ENCODE data around the gene PTPN14. TPM values are rescaled to one million over a fixed set of nuclear protein-coding genes. Genes with fewer than 3 reads are reported as not detected.

PTPN14 gene
- total RNA-seq, 6 experiments from 2014 or later = 1.6 to 4.6 (median 2.1) TPM

GRCh38 chr1:214319938-214320337 is 231.5 kb downstream of the PTPN14 start:
- intact Hi-C loops (cut with DNase I) = no loop called here
- H3K9me3 ChIP-seq = no peaks in the 10 kb centered on the region
- TF ChIP-seq CTCF (IDR thresholded peaks at IDR 0.05) (peak in 3 of 4 donors; percentile 7 to 19 (median 14)), POLR2A (IDR thresholded peaks at IDR 0.05) (no peak)
- H3K27ac ChIP-seq = no peak overlapping the region
- DNase-seq = no peak
- no peak overlapping the region for H3K4me3 ChIP-seq
- peaks cover 0 to 18% (median 5%) of the 10 kb centered on the region in 4 donors for H3K4me1 ChIP-seq
- no peak for ATAC-seq
- 52% methylated on average over 5 of the region's 5 CpGs for WGBS (ENCODE audit: insufficient coverage, low coverage, low lambda C conversion rate, missing lambda C conversion rate)
- no peaks in the 10 kb centered on the region for H3K36me3 ChIP-seq
- H3K27me3 ChIP-seq = no peaks in the 10 kb centered on the region

- Histone ChIP-seq H3K4me3 (no peak overlapping the region), H3K36me3 (no peaks in the 10 kb centered on the region), H3K27ac (no peak overlapping the region), H3K27me3 (no peaks in the 10 kb centered on the region), H3K4me1 (peaks cover 0 to 23% (median 5%) of the 10 kb centered on the region in 4 donors), H3K9me3 (no peaks in the 10 kb centered on the region)
- 74% methylated on average over 9 of the region's 10 CpGs for WGBS (ENCODE audit: insufficient coverage, low coverage, low lambda C conversion rate, missing lambda C conversion rate)
- intact Hi-C loops (cut with DNase I) = no loop called here
- TF ChIP-seq CTCF (IDR thresholded peaks at IDR 0.05) (no peak), POLR2A (IDR thresholded peaks at IDR 0.05) (no peak)
- DNase-seq (no peak), ATAC-seq (peak in 2 of 4 donors; percentile 12 to 29)
Observed at GRCh38 chr1:214318956-214319736, 232.3 kb downstream of the PTPN14 start.

GRCh38 chr1:214318356-214318755 is 233.0 kb downstream of the PTPN14 start:
- ATAC-seq = no peak
- Histone ChIP-seq H3K36me3 (no peaks in the 10 kb centered on the region), H3K27ac (no peak overlapping the region), H3K4me3 (no peak overlapping the region), H3K4me1 (peaks cover 0 to 26% (median 5%) of the 10 kb centered on the region in 4 donors), H3K9me3 (no peaks in the 10 kb centered on the region), H3K27me3 (no peaks in the 10 kb centered on the region)
- WGBS (ENCODE audit: insufficient coverage, low coverage, low lambda C conversion rate, missing lambda C conversion rate) = 50% methylated on average over 2 of the region's 6 CpGs
- DNase-seq = no peak
- TF ChIP-seq CTCF (IDR thresholded peaks at IDR 0.05) = no peak
- TF ChIP-seq POLR2A (IDR thresholded peaks at IDR 0.05) = no peak
- intact Hi-C loops (cut with DNase I) = no loop called here

- intact Hi-C loops (cut with DNase I) = no loop called here
- H3K27me3 ChIP-seq = no peaks in the 10 kb centered on the region
- H3K4me3 ChIP-seq = no peak overlapping the region
- no peaks in the 10 kb centered on the region for H3K9me3 ChIP-seq
- no peaks in the 10 kb centered on the region for H3K36me3 ChIP-seq
- 90% methylated on average over 5 of the region's 5 CpGs for WGBS (ENCODE audit: insufficient coverage, low coverage, low lambda C conversion rate, missing lambda C conversion rate)
- no peak overlapping the region for H3K27ac ChIP-seq
- peaks cover 0 to 33% (median 8%) of the 10 kb centered on the region in 4 donors for H3K4me1 ChIP-seq
- DNase-seq (no peak), ATAC-seq (no peak)
- TF ChIP-seq POLR2A (IDR thresholded peaks at IDR 0.05) (no peak), CTCF (IDR thresholded peaks at IDR 0.05) (no peak)
Observed at GRCh38 chr1:214317734-214318133, 233.7 kb downstream of the PTPN14 start.
